ENCODE measurements around the gene HOXD10.
A peak's percentile ranks its signal among the peaks of the same experiment; 100 is the strongest.

The HOXD10 gene

DNA sequence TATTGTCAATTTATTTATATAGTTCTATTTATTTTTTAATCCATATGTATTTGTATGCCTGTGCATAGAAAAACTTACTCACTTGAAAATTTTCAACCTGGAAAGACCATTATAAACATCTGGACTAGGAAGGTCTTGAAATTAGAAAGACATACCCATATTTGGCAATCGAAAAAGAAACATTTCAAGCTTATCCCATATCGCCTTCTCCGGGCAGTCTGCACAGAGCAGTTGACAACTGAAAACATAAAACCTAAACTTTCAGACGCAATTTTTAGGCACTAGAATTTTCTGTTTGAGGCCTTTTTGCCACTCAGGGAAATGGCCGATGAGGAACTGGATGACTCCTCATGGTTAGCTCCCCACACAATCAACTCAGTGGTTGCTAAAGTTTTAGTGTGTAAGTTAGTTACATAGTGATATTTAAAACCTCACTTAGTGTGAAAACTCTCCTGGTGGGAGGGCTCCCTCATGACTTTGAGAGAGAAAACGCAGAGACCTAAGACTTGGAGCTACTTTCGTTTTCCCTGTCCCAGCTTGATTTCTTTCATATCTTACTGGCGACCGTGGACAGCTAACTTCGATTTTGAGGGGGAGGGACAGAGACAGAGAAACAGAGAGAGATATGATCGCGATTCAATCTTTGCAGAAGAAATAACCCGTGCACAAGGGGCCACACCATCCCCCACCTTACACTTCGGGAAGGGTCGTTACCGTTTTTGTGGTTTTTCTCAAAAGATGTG, 20.2 kb upstream of the HOXD10 start:
- DNase-seq, result no peak

DNA sequence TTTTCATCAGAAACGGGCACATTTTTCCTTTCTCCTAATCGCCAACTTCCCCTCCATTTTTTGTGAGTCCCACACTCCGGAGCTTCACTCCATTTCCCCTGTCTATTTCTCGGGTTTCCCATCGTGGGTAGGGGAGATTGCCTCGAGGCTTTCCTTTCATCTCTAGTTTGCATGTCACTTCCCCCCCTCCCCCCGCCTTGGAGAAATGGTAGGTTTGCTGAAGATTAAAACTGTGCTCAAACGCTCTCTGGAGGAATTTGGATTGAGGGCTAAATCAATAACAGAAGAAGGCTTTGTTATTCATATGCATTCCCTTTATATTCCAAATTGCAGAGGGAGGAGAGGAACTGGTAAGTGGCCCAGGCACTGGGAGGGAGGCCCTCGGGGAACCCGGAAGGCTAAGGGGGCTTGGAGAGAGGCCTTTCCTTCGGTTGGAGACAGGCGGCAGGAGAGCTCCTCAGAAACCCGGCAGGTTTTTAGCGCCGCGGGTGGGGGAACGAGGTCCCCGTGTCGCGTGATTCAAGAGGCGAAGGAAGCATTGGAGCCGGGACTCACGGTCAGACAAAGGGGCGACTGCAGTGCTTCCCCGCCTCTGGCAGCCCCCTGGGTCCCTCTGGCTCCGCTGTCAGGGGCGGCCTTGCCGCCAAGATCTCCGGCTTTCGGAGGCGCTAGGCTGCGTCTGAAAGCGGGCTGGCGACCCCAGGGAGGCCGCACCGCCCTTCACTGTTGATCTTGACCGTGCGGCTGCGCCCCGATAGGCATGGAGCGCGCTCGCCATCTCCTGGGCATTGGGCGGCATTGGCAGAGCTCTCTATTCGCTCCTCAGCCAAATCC, 19.4 kb upstream of the HOXD10 start:
- peak; percentile 48 to 56 for DNase-seq

DNA sequence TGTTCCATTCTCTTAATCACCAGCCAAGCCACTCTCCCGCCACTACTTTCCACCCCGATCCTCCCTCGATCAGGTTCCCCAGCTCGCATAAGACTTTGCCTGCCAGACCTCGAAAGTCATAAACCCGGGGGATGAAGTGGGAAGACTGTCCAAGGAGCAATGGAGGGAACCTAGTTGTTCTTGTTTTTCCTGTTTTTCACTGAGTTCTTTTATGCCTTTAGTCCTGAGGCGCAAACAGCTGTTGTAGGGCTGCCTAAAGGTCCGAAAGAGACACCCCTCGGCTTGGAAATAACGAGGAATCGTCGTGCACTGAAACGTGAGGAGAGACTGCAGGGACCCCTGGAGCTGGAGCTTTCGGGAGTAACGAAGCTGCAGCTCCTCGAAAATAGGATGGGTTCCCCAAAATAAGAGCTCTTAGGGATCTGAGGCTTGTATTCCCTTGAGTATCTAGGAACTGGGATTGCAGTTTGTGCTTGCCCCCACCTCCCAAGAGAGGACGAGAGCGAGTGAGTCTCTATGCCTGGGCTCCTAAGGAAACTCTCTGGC, 18.7 kb upstream of the HOXD10 start:
- DNase-seq, result no peak

DNA sequence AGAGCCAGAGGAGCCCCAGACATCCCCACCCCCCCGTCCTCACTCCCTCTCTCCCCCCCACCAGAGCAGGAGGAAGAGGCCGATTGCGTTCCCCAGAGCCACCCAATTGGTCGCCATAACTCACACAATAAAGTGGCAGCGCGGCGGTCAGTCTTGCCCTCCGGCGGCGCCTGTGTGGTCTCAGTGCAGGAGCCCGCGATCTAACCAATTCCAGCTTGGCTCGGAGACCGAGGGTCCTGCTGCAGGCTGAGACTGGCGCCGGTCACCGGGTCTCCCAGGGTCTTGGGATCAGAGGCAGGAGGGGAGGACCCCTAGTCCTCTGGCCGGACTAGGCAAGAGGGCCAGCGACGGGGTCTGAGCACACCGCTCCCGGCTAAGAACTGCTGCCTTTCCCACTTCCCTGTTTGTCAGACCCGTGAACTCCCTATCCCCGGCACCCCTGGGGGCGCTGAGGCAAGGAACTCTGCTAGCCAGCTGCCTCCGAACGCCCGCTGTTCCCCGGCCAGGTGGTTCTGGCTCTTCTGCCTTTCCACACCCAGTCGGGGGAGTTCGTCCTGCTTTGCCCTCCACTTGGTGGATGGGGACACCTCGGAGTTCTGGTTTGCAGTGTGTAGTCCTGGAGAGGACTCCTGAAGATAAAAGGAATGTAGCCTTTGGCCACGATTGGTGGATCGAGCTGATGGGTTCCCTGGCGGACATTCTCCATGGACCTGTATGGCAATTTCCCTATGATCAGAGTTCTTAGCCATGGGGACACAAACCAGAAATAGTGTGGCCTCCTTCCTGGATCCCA, 18.0 kb upstream of the HOXD10 start:
- no peak for DNase-seq

DNA sequence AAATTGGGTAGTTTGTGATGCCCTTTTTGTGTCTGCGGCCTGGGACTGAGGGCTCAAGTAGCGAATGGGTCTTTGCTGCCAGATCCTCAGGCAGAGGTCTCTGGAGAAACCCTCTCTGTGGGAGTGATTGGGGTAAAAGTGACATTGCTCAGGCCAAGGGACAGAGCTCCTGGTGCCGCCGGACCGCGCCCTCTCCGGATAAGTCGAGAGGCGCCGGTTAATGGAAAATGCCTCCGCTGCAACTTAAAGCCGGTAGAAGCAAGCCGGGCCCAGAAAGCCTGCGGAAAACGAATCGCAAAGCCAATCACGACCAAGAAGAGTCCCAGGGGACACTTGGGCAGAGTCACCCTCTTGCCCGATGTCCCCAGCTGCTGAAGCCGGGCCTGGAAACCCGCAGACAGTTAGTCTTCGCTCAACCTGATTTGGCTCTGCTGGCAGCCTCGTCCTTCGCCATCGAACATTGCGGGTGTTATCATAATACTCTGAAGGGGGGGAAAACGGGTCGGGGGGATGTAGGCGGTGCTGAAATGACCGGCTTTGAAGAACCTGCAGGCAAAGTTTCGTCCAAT, 17.3 kb upstream of the HOXD10 start:
- DNase-seq, result no peak

DNA sequence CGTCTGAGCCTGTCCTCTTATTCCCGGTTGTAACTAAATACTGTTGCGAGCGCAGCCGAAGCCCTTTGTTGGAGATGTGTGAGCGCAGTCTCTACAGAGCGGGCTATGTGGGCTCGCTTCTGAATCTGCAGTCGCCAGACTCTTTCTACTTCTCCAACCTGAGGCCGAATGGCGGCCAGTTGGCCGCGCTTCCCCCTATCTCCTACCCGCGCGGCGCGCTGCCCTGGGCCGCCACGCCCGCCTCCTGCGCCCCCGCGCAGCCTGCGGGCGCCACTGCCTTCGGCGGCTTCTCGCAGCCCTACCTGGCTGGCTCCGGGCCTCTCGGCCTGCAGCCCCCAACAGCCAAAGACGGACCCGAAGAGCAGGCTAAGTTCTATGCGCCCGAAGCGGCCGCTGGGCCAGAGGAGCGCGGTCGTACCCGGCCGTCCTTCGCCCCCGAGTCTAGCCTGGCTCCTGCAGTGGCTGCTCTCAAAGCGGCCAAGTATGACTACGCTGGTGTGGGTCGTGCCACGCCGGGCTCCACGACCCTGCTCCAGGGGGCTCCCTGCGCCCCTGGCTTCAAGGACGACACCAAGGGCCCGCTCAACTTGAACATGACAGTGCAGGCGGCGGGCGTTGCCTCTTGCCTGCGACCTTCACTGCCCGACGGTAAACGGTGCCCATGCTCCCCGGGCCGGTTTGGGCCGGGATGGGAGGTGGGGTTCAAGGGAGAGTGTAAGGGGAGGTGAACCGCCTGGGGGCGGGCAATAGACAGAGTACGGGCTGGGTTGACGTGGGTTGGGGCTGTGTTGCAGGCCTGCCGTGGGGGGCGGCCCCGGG, 16.6 kb upstream of the HOXD10 start, which contains the start of gene HOXD12:
Gene HOXD12 (plus strand): TSS at position 68 of the 819 bp plus-strand sequence. CDS start 7 bp downstream, at position 75.
- no peak for DNase-seq

DNA sequence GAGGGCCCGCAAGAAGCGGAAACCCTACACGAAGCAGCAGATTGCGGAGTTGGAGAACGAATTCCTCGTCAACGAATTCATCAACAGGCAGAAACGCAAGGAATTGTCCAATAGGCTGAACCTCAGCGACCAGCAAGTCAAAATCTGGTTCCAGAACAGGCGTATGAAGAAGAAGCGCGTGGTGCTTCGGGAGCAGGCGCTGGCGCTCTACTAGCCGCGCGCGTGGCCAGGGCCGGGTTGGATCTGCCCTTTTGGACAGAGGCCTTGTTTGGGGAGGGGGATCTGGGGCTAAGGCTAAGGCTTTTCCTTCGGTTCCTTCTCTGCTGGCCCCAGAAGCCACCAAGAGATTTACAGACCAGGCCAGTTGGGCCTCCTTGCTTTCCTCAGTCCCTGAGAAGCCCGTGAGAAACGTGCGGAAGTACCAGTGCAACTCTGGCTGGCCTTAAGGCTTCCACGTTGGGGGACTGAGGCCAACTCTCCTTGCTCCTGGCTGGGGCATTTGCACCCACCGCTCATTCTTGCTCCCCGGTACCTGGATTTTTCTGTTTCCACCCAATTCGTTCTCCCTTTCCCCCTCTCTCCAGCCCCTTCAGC, 15.9 kb upstream of the HOXD10 start:
- no peak for DNase-seq

DNA sequence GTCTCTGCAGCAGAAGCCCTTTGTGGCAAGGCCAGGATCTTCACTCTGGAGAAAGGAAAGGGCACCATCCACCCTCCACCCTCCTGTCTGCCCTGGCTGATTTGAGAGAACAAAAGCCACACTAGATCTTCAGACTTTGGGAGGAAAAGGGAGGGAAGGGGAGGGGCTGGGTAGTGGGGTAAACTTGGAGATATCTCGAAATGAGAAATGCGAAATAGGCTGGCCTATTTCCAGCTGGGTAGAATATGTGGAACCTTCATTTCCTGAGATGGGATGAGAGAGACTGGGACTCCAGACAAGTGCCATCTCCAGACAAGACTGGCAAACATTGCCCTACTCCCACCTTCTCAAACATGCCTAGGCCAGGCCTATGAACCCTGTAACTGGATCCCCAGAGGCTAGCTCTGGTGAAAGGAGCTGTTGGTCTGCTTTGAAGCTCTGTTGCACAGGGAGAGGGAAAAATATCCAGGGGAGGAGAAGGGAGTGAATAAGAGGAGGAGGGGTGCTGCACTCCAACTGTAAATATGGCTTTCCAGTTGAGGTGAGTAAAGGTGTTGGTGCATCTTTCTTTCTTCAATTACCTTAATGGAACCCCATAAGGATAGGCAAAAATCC, 15.3 kb upstream of the HOXD10 start:
- DNase-seq, result no peak

DNA sequence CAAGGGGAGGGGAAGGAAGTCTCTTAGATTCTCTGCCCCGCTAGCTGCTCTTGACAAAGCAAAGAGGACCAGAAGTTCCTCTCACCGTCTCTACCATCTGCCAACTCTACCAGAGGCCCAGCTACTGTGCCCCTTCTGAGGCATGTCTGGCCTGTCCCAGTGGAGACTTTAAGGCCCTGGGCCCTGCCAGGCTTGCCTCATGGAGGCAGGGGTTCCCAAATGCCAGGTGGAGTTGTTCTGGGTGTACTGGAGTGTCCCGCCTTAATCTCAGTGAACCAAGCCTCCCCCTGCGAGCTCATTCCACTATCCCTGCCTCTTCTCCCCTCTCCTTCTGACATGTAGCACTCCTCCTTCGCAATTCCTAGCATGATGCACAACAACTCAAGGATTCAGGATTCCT, 14.7 kb upstream of the HOXD10 start:
- no peak for DNase-seq

DNA sequence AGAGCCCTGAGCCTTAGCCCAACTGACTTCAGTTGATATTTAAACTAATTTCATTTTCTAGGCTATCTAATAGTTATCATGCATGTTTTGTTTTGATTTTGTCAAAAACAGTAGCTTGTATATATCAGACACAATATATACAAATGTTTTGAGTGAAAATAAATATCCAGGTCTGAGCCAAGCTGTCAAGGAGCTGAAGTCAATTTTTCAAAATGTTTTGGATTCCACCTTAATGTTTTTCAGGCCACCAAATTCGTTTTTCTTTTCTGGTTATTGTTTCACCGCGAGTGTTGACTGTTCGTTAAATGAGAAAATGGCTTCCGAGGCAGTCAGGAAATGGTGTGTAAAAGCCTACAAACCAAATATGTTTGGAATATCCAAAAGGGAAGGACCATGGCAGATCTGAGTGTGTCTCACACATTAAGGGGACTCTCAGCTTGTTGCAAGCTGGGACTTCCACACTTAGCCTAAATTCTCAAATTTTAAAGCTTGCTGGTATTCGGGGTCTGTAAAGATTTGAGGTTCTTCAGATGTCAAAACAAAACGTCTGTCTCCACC, 14.2 kb upstream of the HOXD10 start:
- DNase-seq, result no peak

DNA sequence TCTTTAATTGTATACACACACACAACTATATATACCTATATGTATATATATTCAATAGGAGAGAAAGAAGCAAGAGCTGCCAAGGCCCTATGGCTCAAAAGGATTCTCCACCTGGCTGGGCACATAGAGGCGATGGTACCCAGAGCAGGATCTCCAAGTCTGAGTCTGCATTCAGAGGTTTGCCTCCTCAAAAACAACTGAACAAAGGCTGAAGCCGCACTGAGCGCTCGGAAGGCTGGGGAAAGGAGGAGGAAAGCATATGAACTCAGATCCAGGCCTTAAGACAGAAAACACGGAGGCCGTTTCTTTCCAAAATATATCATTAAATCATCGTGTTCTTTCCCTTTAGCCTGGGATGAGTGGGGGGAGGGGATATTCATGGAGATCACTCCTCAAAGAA, 13.4 kb upstream of the HOXD10 start:
- DNase-seq, result no peak

DNA sequence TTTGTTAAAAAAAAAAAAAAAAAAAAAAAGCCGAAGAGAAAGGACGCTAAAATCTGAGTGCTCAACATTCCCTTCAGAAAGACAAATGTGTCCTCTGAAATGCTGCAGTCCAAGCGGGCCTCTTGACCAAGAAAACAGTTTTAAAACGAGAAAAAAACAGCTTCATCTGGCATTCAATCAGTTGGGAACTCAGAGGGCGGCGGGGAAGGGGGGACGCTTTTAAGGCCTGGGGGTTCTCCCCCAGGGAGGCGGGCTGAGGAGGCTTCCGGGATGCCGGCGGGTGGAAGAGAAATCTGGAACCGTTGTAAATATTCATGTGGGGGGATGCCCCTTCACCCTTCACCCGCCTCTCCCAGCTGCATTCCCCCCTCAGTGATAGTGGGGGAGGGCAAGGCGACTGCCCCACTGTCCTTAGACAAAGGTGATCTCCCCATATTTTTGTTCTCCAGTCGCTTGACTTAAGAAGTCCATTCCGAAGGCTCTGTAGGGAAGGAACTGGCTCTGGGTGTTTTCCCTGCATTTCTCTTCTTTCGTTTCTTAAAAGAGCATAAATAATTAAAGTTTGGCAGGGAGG, 12.7 kb upstream of the HOXD10 start:
- no peak for DNase-seq

DNA sequence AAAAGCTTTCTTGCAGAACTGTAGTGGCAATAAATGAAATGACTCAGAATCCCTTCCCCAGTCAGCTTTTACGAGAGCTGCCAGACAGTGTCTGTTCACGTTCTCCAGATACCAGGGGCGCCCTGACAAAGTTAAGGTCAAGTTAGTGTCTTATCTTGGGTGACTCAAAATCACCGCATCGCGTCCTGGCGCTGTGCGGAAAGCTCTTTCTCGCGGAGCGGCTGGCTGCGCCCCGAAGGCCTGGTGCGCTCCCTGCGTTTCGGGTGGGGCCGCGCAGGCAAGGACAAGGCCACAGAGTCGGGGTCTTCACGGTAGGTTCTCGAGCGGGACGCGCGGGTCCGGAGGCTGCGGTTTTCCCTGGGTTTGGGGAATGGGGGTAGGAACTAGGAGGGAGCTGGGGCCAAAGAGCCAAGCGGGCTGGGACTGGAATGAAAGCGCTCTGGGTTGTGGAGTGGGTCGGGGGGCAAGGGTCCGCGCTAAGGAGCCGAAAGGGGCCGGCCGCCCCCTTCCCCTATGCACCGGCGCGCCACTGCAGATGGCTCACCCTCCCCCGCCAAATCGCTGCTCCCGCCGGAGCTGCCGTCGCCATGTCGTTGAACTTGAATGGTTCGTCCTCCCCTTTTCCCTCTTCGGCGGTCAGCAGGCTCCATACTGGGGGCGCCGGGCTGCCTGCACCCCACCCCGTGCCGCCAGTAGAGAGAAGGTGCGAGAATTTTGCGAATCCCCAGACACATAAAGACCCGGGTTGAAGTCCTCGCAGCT, 12.1 kb upstream of the HOXD10 start:
- no peak for DNase-seq

DNA sequence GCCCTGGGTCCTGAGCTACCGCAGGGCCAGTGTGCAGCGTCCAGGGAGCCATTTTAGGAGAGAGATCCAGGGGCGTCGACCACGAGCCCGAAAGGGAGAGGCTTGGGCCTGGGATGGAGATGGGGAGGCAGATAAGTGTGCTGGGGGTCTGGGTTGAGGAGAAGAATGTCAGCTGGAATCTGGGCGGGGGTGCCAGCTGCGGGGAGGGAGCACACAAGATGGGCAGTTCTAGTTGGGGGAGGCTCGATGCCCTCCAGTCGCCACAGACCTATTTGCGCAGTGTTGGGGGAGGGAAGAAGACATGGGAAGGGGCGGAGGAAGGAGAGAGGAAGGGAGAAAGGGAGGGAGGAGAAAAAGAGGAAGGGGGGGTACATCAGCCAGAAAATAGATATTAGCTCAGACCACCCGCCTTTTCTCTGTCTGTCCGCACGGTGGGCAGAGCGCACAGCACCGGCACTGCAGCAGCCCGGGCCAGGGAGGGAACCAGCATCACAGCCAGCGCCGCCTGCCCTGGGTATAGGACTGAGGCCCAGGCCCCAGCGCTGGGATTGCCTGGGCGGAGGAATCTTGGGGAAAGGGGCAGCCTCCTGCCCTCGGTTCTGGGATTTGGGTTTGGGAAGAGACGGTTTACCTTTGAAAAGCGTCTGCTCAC, 11.4 kb upstream of the HOXD10 start:
- DNase-seq, result no peak

DNA sequence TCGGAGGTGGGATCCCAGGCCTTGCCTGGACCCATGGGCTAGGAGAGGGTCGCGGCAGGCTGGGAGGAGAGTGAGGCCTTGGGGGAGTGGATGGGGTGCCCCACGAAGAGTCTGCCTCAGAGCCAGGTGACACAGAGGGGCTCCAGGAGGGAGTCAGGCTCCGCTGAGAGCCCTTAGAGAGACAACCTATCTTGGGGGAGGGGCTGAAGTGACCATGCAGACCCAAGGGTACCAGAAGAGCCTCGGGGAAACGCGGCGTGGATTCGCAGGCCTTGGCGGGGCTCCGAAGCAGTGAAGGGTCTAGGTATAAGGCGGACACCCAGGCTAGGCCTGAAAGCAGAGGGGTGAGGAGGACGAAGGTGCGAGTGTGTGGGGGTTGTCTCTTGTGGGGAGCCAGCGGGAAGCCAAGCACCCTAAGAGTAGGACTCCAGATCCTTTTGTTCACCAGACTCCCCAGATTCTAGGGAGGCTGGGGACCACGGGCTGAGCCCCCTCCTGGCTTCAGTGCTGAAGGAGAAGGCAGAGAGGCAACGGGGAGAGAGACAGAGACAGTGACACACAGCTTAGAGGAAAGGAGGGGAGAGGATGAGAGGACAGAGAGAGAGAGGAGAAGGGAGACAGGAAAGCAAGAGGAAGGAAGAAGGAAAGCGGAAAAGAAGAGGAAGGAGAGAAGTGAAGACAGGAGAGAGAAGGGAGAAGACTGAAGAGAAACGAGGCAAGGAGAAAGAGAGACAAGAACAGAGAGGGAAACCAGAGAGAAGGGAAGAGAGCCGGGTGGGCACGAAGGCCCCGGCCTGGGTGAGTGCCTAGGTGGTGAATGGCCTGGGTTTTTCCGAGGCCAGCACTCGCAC, 10.6 kb upstream of the HOXD10 start:
- no peak for DNase-seq

DNA sequence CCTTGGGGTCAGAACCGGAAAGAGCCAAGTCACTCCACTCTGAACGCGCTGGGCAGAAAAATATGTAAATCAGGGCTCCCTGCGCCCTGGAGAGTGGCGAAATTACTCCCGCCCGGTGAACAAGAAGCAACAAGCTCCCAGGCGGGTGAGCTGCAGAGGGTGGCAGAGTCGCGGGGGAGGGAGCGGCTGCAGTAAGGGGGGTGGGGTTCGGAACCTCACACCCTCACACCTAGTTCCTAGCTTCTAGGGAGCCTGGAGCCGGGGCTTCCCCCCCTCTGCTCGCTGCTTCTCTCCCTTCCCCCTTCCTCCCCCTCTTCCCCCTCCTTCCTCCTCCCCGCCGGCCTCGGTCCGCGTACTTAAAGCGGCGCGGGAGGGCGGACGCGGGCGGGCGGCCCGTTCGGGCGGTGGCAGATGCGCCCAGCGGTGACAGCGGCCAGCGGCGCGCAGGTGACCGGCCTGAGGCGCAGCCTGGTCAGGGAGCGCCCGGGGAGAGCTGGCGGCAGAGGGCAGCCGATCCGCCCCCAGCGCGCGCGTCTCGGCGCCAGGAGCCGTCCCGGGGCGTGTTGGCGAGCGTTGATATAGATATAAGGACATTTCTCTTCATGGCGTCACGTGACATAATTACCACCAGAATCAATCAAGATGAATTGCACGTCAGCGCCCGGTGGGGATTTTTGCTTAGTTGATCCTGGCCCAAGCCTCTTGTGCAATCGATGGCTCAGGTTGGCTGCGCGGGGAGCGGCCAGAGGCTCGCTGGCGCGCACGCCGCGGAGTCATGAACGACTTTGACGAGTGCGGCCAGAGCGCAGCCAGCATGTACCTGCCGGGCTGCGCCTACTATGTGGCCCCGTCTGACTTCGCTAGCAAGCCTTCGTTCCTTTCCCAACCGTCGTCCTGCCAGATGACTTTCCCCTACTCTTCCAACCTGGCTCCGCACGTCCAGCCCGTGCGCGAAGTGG, 9.7 kb upstream of the HOXD10 start, which contains the start of gene HOXD11:
Gene HOXD11 (plus strand): TSS at position 700 of the 959 bp plus-strand sequence. CDS start 76 bp downstream, at position 776.
- DNase-seq, result no peak
